Naive B cell (primary cell): ENCODE data around the gene C1QTNF8. TPM values are rescaled to one million over a fixed set of nuclear protein-coding genes. Genes with fewer than 3 reads are reported as not detected.
"Not testable (repeated sequence)": the region's sequence is repeated elsewhere in the genome, so short reads cannot be mapped to it uniquely, and the experiment has no call there.

Source experiments
- ATAC-seq, 2 donors: fragments of 150-1000 bp; cut with Tn5 transposase; 2 replicates each; pipeline ENCODE4 v1.10.0; 2021; ENCODE audit warnings: low read depth in 2 of 2, mild to moderate bottlenecking in 2 of 2, moderate library complexity in 2 of 2
- DNase-seq: peaks from one replicate; pipeline ENCODE4 v3.0.0; 2022
- H3K27ac Mint-ChIP-seq, 6 donors: one replicate each; pipeline ENCODE4 v1.8.0; 2020 to 2022; ENCODE audit warnings: mild to moderate bottlenecking in 6 of 6, mixed read lengths in 6 of 6, moderate library complexity in 5 of 6, inconsistent platforms in 2 of 6
- H3K27me3 Mint-ChIP-seq, 3 donors: one replicate each; pipeline ENCODE4 v1.8.0; 2021 to 2022; ENCODE audit warnings: mixed read lengths in 3 of 3, mild to moderate bottlenecking in 1 of 3
- H3K36me3 Mint-ChIP-seq, 2 donors: one replicate each; pipeline ENCODE4 v1.8.0; 2020 to 2022; ENCODE audit warnings: mixed read lengths in 2 of 2, inconsistent platforms in 1 of 2, mild to moderate bottlenecking in 1 of 2
- H3K4me1 Mint-ChIP-seq, 3 donors: one replicate each; pipeline ENCODE4 v1.8.0; 2020 to 2022; ENCODE audit warnings: mixed read lengths in 3 of 3, inconsistent platforms in 1 of 3, mild to moderate bottlenecking in 1 of 3, moderate library complexity in 1 of 3
- H3K4me3 Mint-ChIP-seq, 8 donors: one replicate each; pipeline ENCODE4 v1.8.0; 2020 to 2022; ENCODE audit warnings: mild to moderate bottlenecking in 8 of 8, mixed read lengths in 8 of 8, moderate library complexity in 8 of 8, inconsistent platforms in 2 of 8
- H3K9me3 Mint-ChIP-seq, 7 donors: one replicate each; pipeline ENCODE4 v1.8.0; 2020 to 2022; ENCODE audit warnings: mixed read lengths in 7 of 7, mild to moderate bottlenecking in 5 of 7, inconsistent platforms in 2 of 7, moderate library complexity in 1 of 7
- polyA plus RNA-seq, 6 donors: library from polyadenylated mRNA; unstranded; fragments of 300-500 nt; fragmentation: Illumina TruSeq; gene quantifications; one replicate each; pipeline ENCODE4 v1.2.3, GENCODE V29; 2021; ENCODE audit warnings: low read depth in 6 of 6

C1QTNF8 gene
- polyA plus RNA-seq, 6 donors from 2014 or later: not detected

- no peak for ATAC-seq
- Mint-ChIP-seq H3K9me3 (no peaks in the 10 kb centered on the region), H3K27ac (no peak overlapping the region), H3K27me3 (peaks cover 0 to 21% (median 13%) of the 10 kb centered on the region in 3 donors), H3K4me1 (no peaks in the 10 kb centered on the region), H3K4me3 (no peak overlapping the region), H3K36me3 (no peaks in the 10 kb centered on the region)
- no peak for DNase-seq
Observed at GRCh38 chr16:1099189-1100083, 3.4 kb upstream of the C1QTNF8 start.

- ATAC-seq (no peak), DNase-seq (no peak)
- H3K4me1 Mint-ChIP-seq: no peaks in the 10 kb centered on the region
- no peak overlapping the region for H3K27ac Mint-ChIP-seq
- H3K36me3 Mint-ChIP-seq: no peaks in the 10 kb centered on the region
- H3K9me3 Mint-ChIP-seq: peaks cover 0 to 1% (median 0%) of the 10 kb centered on the region in 7 donors
- H3K4me3 Mint-ChIP-seq: no peak overlapping the region
- H3K27me3 Mint-ChIP-seq: peaks cover 0 to 12% (median 7%) of the 10 kb centered on the region in 3 donors
Observed at GRCh38 chr16:1098266-1098991, 2.4 kb upstream of the C1QTNF8 start.

- Mint-ChIP-seq H3K9me3 (peaks cover 0 to 2% (median 0%) of the 10 kb centered on the region in 7 donors), H3K4me3 (no peak overlapping the region), H3K4me1 (no peaks in the 10 kb centered on the region), H3K36me3 (no peaks in the 10 kb centered on the region), H3K27me3 (peaks cover 0 to 12% (median 7%) of the 10 kb centered on the region in 3 donors), H3K27ac (no peak overlapping the region)
- DNase-seq (no peak), ATAC-seq (no peak)
Observed at GRCh38 chr16:1097800-1098199, 1.8 kb upstream of the C1QTNF8 start.

GRCh38 chr16:1097156-1097555 is 1.1 kb upstream of the C1QTNF8 start:
- Mint-ChIP-seq H3K36me3 (no peaks in the 10 kb centered on the region), H3K27ac (no peak overlapping the region), H3K9me3 (peaks cover 0 to 2% (median 0%) of the 10 kb centered on the region in 7 donors), H3K4me3 (no peak overlapping the region), H3K4me1 (no peaks in the 10 kb centered on the region), H3K27me3 (peaks cover 0 to 12% (median 7%) of the 10 kb centered on the region in 3 donors)
- DNase-seq: no peak
- ATAC-seq: peak in 1 of 2 donors; percentile 47

GRCh38 chr16:1095450-1096168 is 435 bp downstream of the C1QTNF8 start:
- no peaks in the 10 kb centered on the region for H3K4me1 Mint-ChIP-seq
- H3K36me3 Mint-ChIP-seq: no peaks in the 10 kb centered on the region
- H3K27ac Mint-ChIP-seq: no peak overlapping the region
- H3K27me3 Mint-ChIP-seq: peaks cover 0 to 7% (median 4%) of the 10 kb centered on the region in 3 donors
- ATAC-seq (no peak), DNase-seq (no peak)
- no peak overlapping the region for H3K4me3 Mint-ChIP-seq
- H3K9me3 Mint-ChIP-seq: peaks cover 0 to 2% (median 0%) of the 10 kb centered on the region in 7 donors

- no peak for ATAC-seq
- H3K4me3 Mint-ChIP-seq: no peak overlapping the region
- no peak overlapping the region for H3K27ac Mint-ChIP-seq
- no peaks in the 10 kb centered on the region for H3K36me3 Mint-ChIP-seq
- no peak for DNase-seq
- peaks cover 0 to 7% (median 0%) of the 10 kb centered on the region in 3 donors for H3K27me3 Mint-ChIP-seq
- peaks cover 0 to 2% (median 0%) of the 10 kb centered on the region in 7 donors for H3K9me3 Mint-ChIP-seq
- H3K4me1 Mint-ChIP-seq: no peaks in the 10 kb centered on the region
Observed at GRCh38 chr16:1094601-1095449, 1.2 kb downstream of the C1QTNF8 start.

GRCh38 chr16:1094124-1094479 is 1.9 kb downstream of the C1QTNF8 start:
- DNase-seq (no peak), ATAC-seq (no peak)
- Mint-ChIP-seq H3K36me3 (no peaks in the 10 kb centered on the region), H3K9me3 (peaks cover 0 to 2% (median 0%) of the 10 kb centered on the region in 7 donors), H3K27me3 (peaks cover 0 to 4% (median 3%) of the 10 kb centered on the region in 3 donors), H3K4me3 (no peak overlapping the region), H3K27ac (no peak overlapping the region), H3K4me1 (no peaks in the 10 kb centered on the region)

- ATAC-seq: peak; percentile 40 to 48
- peaks cover 0 to 2% (median 0%) of the 10 kb centered on the region in 7 donors for H3K9me3 Mint-ChIP-seq
- peaks cover 0 to 9% (median 0%) of the 10 kb centered on the region in 3 donors for H3K27me3 Mint-ChIP-seq
- H3K4me3 Mint-ChIP-seq: peak overlapping the region in 1 of 8 donors; percentile 70
- H3K27ac Mint-ChIP-seq: no peak overlapping the region
- no peaks in the 10 kb centered on the region for H3K36me3 Mint-ChIP-seq
- DNase-seq: no peak
- H3K4me1 Mint-ChIP-seq: no peaks in the 10 kb centered on the region
Observed at GRCh38 chr16:1093284-1094123, 2.5 kb downstream of the C1QTNF8 start.

- not testable (repeated sequence) for DNase-seq, H3K27me3 Mint-ChIP-seq, H3K36me3 Mint-ChIP-seq, ATAC-seq, H3K9me3 Mint-ChIP-seq, H3K4me3 Mint-ChIP-seq, H3K4me1 Mint-ChIP-seq, H3K27ac Mint-ChIP-seq
Observed at GRCh38 chr16:1092685-1093283, 3.3 kb downstream of the C1QTNF8 start.

GRCh38 chr16:1091992-1092552 is 4.0 kb downstream of the C1QTNF8 start:
- H3K9me3 Mint-ChIP-seq: peaks cover 0 to 2% (median 0%) of the 10 kb centered on the region in 7 donors
- peak overlapping the region in 1 of 8 donors; percentile 47 for H3K4me3 Mint-ChIP-seq
- DNase-seq: no peak
- no peak for ATAC-seq
- no peaks in the 10 kb centered on the region for H3K4me1 Mint-ChIP-seq
- H3K36me3 Mint-ChIP-seq: no peaks in the 10 kb centered on the region
- peaks cover 0 to 15% (median 0%) of the 10 kb centered on the region in 3 donors for H3K27me3 Mint-ChIP-seq
- H3K27ac Mint-ChIP-seq: peak overlapping the region in 1 of 6 donors; percentile 75
